PC-3 (cell line): ENCODE results near the gene SLC2A13. TPM values are rescaled to one million over a fixed set of nuclear protein-coding genes. Genes with fewer than 3 reads are reported as not detected.

ENCODE experiments used
- ATAC-seq: fragments of 200-7000 bp; cut with Tn5 transposase; 2 replicates; pipeline ENCODE4 v1.9.1; 2020; ENCODE audit warnings: mild to moderate bottlenecking, moderate library complexity
- BruUV-seq: library from RNA; stranded (reverse); fragments of 400-500 nt; replicated peaks from 2 replicates; lab custom pipeline; 2021; lab: Mats Ljungman, UMichigan
- CTCF ChIA-PET: fragments of 300-600 bp; sonication (Branson Sonifier 250); formaldehyde crosslinking; loops from one replicate; lab custom pipeline; 2022; ENCODE audit warnings: antibody characterized with exemption; lab: Charles Lee
- POLR2A ChIA-PET: fragments of 300-600 bp; sonication (Branson Sonifier 250); formaldehyde crosslinking; loops from one replicate; lab custom pipeline; 2022; ENCODE audit warnings: antibody characterized with exemption; ENCODE audit not compliant: unreplicated experiment; lab: Charles Lee
- DNase-seq: peaks from one replicate; pipeline ENCODE4 v3.0.0-alpha.2; 2015
- H2AFZ ChIP-seq: fragments of 300-600 bp; sonication (generic); 2 replicates; pipeline ENCODE4 v1.6.0; 2016; ENCODE audit warnings: antibody characterized with exemption, low read length
- H3F3A ChIP-seq: fragments of 300-600 bp; sonication (generic); one replicate; pipeline ENCODE4 v1.6.0; 2017; ENCODE audit warnings: antibody characterized with exemption, low read length, control low read depth, mild to moderate bottlenecking; ENCODE audit not compliant: unreplicated experiment
- H3K27ac ChIP-seq: fragments of 300-600 bp; sonication (generic); 2 replicates; pipeline ENCODE4 v1.5.1; 2016; ENCODE audit warnings: mild to moderate bottlenecking, low read length
- H3K27me3 ChIP-seq: fragments of 300-600 bp; sonication (generic); 2 replicates; pipeline ENCODE4 v1.6.1; 2016; ENCODE audit warnings: low read length, mixed read lengths
- H3K36me3 ChIP-seq: fragments of 300-600 bp; sonication (generic); 2 replicates; pipeline ENCODE4 v1.6.1; 2016; ENCODE audit warnings: low read depth, mixed run types, low read length, mixed read lengths
- H3K4me1 ChIP-seq: fragments of 300-600 bp; sonication (generic); 2 replicates; pipeline ENCODE4 v1.5.1; 2016; ENCODE audit warnings: low read length; ENCODE audit not compliant: insufficient read depth
- H3K4me2 ChIP-seq: fragments of 300-600 bp; sonication (generic); 2 replicates; pipeline ENCODE4 v1.6.0; 2016; ENCODE audit warnings: low read length
- H3K4me3 ChIP-seq: fragments of 300-600 bp; sonication (generic); 2 replicates; pipeline ENCODE4 v1.5.1; 2016; ENCODE audit warnings: mild to moderate bottlenecking, low read length, mixed read lengths
- H3K79me2 ChIP-seq: fragments of 300-600 bp; sonication (generic); 2 replicates; pipeline ENCODE4 v1.6.1; 2017; ENCODE audit warnings: low read length, mixed read lengths
- H3K9ac ChIP-seq: fragments of 300-600 bp; sonication (generic); 2 replicates; pipeline ENCODE4 v1.6.0; 2016; ENCODE audit warnings: mild to moderate bottlenecking, low read length
- H3K9me2 ChIP-seq: fragments of 300-600 bp; sonication (generic); replicated peaks from 2 replicates; pipeline ENCODE4 v1.6.1; 2016; ENCODE audit warnings: mixed run types, low read length, mixed read lengths
- H3K9me3 ChIP-seq: fragments of 300-600 bp; sonication (generic); 2 replicates; pipeline ENCODE4 v1.6.1; 2016; ENCODE audit warnings: low read length, mixed read lengths
- H4K20me1 ChIP-seq: fragments of 300-600 bp; sonication (generic); 2 replicates; pipeline ENCODE4 v1.6.1; 2016; ENCODE audit warnings: low read length, mixed read lengths
- EZH2 ChIP-seq: fragments of 300-600 bp; sonication (generic); IDR thresholded peaks from one replicate; pipeline ENCODE4 v1.6.1; 2017; ENCODE audit warnings: antibody characterized with exemption, mild to moderate bottlenecking, low read length; ENCODE audit not compliant: unreplicated experiment
- EZH2phosphoT487 ChIP-seq: fragments of 300-600 bp; sonication (generic); IDR thresholded peaks from 2 replicates; pipeline ENCODE4 v1.6.1; 2018; ENCODE audit warnings: mild to moderate bottlenecking, antibody characterized with exemption, low read length, borderline replicate concordance
- intact Hi-C: fragments of 100-400 bp; cut with micrococcal nuclease; formaldehyde crosslinking; loops from 2 replicates; pipeline ENCODE4 v1.9.0; 2023
- total RNA-seq: library from RNA; depleted of rRNA; stranded (reverse); fragments of >200 nt; gene quantifications from 2 replicates; pipeline ENCODE4 v1.2.3, GENCODE V29; 2014
- TF ChIP-seq, protein P1 (sequence below): fragments of 300-600 bp; sonication (generic); conservative IDR thresholded peaks from 2 replicates; pipeline ENCODE4 v1.5.1; 2017; ENCODE audit warnings: antibody characterized with exemption, low read depth, mild to moderate bottlenecking, low read length

SLC2A13 gene
- total RNA-seq, 1 experiment from 2014 or later, result 3.4 TPM

DNA sequence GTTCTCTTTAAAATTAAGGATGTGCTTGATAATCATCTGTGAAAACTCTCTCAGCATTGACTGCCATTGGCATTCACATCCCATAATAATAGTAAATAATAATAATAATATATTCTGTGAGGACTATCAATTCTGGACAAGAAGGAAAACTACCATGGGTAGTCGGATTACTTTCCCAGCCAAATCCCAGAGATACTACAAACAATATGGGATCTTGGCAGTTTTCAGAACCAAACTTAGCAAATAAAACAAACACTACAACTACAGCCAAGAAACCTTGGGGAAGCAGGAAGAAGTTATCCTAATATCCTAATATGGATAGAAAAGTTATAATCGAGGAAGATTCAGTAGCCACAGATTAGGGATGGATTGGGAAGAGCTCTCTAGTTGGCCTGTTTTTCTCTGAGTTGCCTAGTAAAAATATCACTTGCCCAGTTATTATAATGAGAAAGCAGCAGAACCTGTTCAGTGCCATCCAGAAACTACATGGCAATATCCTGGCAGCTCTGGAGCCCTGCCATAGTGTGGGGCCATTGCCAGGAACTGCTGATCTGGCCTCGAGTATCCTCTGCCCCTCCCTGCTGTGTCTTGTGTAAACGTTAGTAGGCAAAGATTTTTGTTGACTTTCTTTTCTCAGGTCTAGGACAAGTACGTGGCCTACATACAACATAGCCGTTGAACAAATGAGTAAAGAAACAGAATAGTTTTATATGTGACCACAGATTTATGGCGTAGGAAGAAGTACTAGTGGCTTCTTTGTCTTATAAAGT is 193.5 kb downstream of the SLC2A13 start:
- no TSS peak for BruUV-seq
- Histone ChIP-seq H3K27me3 (no peaks in the 10 kb centered on the region), H3K36me3 (no peaks in the 10 kb centered on the region), H3K9me3 (no peaks in the 10 kb centered on the region), H3K9me2 (no peaks in the 10 kb centered on the region), H3K4me2 (no peak overlapping the region), H3K79me2 (no peaks in the 10 kb centered on the region), H3K9ac (no peak overlapping the region), H2AFZ (no peak overlapping the region), H3K27ac (no peak overlapping the region), H3F3A (no peaks in the 10 kb centered on the region), H3K4me1 (no peaks in the 10 kb centered on the region; the same call in 1 of the 2 replicates), H3K4me3 (no peak overlapping the region), H4K20me1 (no peaks in the 10 kb centered on the region)
- TF ChIP-seq EZH2, result no peak
- peak; percentile 99 for ATAC-seq
- ChIA-PET POLR2A (no interaction called here), CTCF (no interaction called here)
- intact Hi-C loops, result loop anchor here (10.0 kb wide), 1 partner anchor 78 kb away; no protein-coding TSS in a partner anchor
- peak; percentile 79 for DNase-seq

GRCh38 chr12:39906237-39906636 is 199.6 kb downstream of the SLC2A13 start:
- H3K27ac ChIP-seq, result no peak overlapping the region
- no peak overlapping the region for H3K9ac ChIP-seq
- ChIA-PET CTCF (no interaction called here), POLR2A (no interaction called here)
- no peaks in the 10 kb centered on the region for H3K27me3 ChIP-seq
- no peak for ATAC-seq
- no peaks in the 10 kb centered on the region for H3K9me2 ChIP-seq
- H3K79me2 ChIP-seq, result no peaks in the 10 kb centered on the region
- H3K9me3 ChIP-seq, result no peaks in the 10 kb centered on the region
- H3F3A ChIP-seq, result no peaks in the 10 kb centered on the region
- no peak overlapping the region for H2AFZ ChIP-seq
- intact Hi-C loops, result no loop called here
- no peak overlapping the region for H3K4me2 ChIP-seq
- no peak overlapping the region for H3K4me3 ChIP-seq
- no TSS peak for BruUV-seq
- TF ChIP-seq EZH2phosphoT487, result no peak
- TF ChIP-seq, protein P1, sequence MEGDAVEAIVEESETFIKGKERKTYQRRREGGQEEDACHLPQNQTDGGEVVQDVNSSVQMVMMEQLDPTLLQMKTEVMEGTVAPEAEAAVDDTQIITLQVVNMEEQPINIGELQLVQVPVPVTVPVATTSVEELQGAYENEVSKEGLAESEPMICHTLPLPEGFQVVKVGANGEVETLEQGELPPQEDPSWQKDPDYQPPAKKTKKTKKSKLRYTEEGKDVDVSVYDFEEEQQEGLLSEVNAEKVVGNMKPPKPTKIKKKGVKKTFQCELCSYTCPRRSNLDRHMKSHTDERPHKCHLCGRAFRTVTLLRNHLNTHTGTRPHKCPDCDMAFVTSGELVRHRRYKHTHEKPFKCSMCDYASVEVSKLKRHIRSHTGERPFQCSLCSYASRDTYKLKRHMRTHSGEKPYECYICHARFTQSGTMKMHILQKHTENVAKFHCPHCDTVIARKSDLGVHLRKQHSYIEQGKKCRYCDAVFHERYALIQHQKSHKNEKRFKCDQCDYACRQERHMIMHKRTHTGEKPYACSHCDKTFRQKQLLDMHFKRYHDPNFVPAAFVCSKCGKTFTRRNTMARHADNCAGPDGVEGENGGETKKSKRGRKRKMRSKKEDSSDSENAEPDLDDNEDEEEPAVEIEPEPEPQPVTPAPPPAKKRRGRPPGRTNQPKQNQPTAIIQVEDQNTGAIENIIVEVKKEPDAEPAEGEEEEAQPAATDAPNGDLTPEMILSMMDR, result no peak
- TF ChIP-seq EZH2, result no peak
- no peaks in the 10 kb centered on the region for H4K20me1 ChIP-seq
- no peak for DNase-seq
- no peaks in the 10 kb centered on the region for H3K36me3 ChIP-seq
- no peaks in the 10 kb centered on the region for H3K4me1 ChIP-seq

- no peaks in the 10 kb centered on the region for H4K20me1 ChIP-seq
- BruUV-seq, result no TSS peak
Measured at GRCh38 chr12:39905152-39905551, 200.7 kb downstream of the SLC2A13 start.

More at GRCh38 chr12:39905152-39905551, 200.7 kb downstream of the SLC2A13 start:
- Histone ChIP-seq H3K27ac (no peak overlapping the region), H3K36me3 (no peaks in the 10 kb centered on the region), H3K4me3 (no peak overlapping the region), H3K79me2 (no peaks in the 10 kb centered on the region), H3K4me2 (no peak overlapping the region), H2AFZ (no peak overlapping the region), H3F3A (no peaks in the 10 kb centered on the region), H3K27me3 (no peaks in the 10 kb centered on the region), H3K9me2 (no peaks in the 10 kb centered on the region), H3K9me3 (no peaks in the 10 kb centered on the region), H3K9ac (no peak overlapping the region), H3K4me1 (no peaks in the 10 kb centered on the region)
- TF ChIP-seq EZH2, result no peak
- no peak for TF ChIP-seq EZH2phosphoT487
- TF ChIP-seq, protein P1, result no peak
- ATAC-seq, result peak; percentile 81
- ChIA-PET CTCF (no interaction called here), POLR2A (no interaction called here)
- DNase-seq, result no peak
- intact Hi-C loops, result no loop called here
